Ishikawa (cell line): ENCODE results near the gene HLCS.

Experiments
- CEBPB ChIP-seq: IDR thresholded peaks from 2 replicates; pipeline ENCODE4 v1.6.1; 2012
- CREB1 ChIP-seq: IDR thresholded peaks from 2 replicates; pipeline ENCODE4 v1.6.1; 2012; ENCODE audit warnings: low read depth
- EGR1 ChIP-seq: IDR thresholded peaks from 2 replicates; pipeline ENCODE4 v1.6.1; 2012
- EP300 ChIP-seq: IDR thresholded peaks from 2 replicates; pipeline ENCODE4 v1.6.1; 2012; ENCODE audit warnings: borderline replicate concordance
- FOXM1 ChIP-seq: IDR thresholded peaks from 2 replicates; pipeline ENCODE4 v1.6.1; 2012; ENCODE audit warnings: low read depth, borderline replicate concordance
- MAX ChIP-seq: IDR thresholded peaks from 2 replicates; pipeline ENCODE4 v1.6.1; 2012
- NFIC ChIP-seq: IDR thresholded peaks from 2 replicates; pipeline ENCODE4 v1.6.1; 2012
- REST ChIP-seq: IDR thresholded peaks from 2 replicates; pipeline ENCODE4 v1.6.1; 2012; ENCODE audit warnings: low read depth, mild to moderate bottlenecking
- TAF1 ChIP-seq: IDR thresholded peaks from 2 replicates; pipeline ENCODE4 v1.6.1; 2012; ENCODE audit warnings: low read depth, mild to moderate bottlenecking
- TEAD4 ChIP-seq: IDR thresholded peaks from 2 replicates; pipeline ENCODE4 v1.6.1; 2012
- USF1 ChIP-seq: IDR thresholded peaks from 2 replicates; pipeline ENCODE4 v1.6.1; 2012
- YY1 ChIP-seq: IDR thresholded peaks from 2 replicates; pipeline ENCODE4 v1.6.1; 2012; ENCODE audit warnings: low read depth
- ZBTB7A ChIP-seq: IDR thresholded peaks from 2 replicates; pipeline ENCODE4 v1.6.1; 2012; ENCODE audit warnings: low read depth

GRCh38 chr21:36976228-36976861 lies 9.9 kb upstream of the HLCS start:
- TF ChIP-seq USF1 (no peak), EP300 (no peak), CREB1 (no peak), EGR1 (no peak), REST (no peak), CEBPB (no peak), FOXM1 (no peak), YY1 (no peak), ZBTB7A (no peak), TAF1 (no peak), MAX (no peak), TEAD4 (no peak), NFIC (no peak)
